ENCODE data around the gene STARD8.
"Not testable (repeated sequence)": the region's sequence is repeated elsewhere in the genome, so short reads cannot be mapped to it uniquely, and the experiment has no call there.

Gene STARD8

DNA sequence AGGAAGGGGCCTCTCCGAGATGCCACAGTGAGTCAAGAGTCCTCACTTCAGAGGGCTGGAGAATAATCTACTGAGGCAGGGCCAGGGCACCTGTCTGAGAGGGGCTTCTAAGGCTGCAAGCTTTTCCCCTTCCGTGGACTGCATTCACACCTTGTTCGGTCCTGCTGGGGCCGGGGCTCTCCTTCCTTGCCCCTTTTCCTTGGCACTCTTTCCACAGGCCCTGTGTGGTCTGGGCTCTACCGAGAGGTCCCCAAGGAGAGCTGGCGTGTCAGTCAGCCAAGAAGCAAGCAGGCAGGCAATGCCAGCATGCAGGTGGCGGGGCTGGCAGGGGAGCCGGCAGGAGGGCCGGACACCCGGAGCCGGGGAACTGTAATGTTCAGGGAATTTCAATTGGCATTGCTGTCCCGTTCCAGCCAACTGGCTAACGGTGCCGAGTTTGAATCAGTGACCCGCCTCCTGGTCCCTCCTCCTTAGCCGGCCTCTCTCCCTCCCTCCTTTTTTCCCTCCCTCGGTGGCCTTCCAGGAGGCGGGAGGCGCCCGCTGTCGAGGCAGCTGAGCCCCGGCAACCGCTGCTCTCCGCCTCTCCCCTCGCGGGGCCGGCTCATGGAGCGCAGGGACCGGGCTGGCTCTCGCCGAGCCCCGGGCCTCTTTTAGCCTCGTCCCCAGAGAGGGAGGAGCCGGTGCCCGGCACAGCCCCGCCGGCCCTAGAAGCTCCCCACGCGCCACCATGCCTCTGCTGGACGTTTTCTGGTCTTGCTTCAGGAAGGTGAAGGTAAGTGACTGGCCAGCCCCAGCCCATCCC is at the start of gene STARD8:
STARD8 (plus strand) TSS at position 511 of the 802 bp plus-strand sequence; CDS start at position 728, 217 bp downstream.
- no peak for DNase-seq

GRCh38 chrX:68598841-68599240 is 48.6 kb upstream of the STARD8 start:
- no peak for DNase-seq

DNA sequence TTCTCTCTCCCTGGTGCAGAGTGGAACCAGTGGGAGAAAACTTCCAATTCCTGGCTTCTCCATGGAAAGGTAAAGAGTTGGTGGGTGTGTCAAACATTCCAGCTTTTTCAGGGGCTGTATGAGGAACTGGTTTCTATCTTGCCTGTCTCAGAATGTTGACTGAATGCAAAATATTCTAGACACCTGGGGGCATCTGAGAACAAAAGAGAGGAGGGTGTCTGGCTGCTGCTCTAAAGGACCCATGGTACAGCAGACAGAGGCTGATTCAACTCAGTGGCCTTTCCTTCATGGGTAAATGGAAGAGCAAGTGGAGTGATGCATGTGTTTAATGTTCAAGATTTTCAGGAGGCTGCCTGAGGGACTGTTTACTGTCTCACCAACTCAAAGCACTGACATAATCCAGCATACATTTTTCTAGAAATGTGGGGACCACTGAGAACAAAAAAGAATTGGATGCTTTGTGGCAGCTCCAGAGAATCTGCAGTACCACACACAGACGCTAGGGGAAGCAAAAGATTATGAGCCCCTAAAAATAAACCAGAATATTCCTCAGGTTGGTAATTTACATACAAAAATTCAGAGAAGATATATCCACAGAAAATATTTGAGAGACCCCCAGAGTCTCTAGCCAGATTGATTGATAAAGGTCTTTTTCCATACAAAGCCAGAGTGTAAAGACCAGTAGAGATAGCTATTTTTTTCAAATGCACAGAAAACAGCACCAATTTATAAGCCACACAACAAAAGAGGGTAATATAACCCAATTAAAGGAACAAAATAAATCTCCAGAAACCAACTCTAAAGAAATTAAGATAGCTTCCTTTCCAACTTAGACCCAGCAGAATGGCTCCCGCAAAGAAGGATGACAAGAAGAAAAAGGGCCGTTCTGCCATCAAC is 48.0 kb upstream of the STARD8 start:
- no peak for DNase-seq

DNA sequence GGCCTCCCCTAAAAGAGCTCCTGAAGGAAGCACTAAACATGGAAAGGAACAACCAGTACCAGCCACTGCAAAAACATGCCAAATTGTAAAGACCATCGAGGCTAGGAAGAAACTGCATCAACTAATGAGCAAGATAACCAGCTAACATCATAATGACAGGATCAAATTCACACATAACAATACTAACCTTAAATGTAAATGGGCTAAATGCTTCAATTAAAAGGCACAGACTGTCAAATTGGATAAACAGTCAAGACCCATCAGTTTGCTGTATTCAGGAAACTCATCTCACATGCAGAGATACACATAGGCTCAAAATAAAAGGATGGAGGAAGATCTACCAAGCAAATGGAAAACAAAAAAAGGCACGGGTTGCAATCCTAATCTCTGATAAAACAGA is 43.2 kb upstream of the STARD8 start:
- DNase-seq, result not testable (repeated sequence)

- not testable (repeated sequence) for DNase-seq
These were observed 32.7 kb upstream of the STARD8 start for GRCh38 chrX:68614733-68615132.

DNA sequence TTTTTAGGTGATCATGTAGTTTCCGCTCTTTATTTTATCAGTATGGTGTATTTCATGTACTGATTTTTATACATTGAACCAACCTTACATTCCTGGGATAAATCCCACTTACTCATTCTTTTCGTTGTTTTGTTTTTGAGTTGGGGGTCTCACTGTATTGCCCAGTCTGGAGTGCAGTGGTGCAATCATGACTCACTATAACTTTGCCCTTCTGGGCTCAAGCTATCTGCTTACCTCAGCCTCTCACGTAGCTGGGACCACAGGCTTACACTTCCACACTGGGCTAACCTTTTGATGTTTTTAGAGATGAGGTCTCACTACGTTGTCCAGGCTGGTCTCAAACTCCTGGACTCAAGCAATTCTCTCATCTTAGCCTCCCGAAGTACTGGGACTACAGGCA is 19.5 kb upstream of the STARD8 start:
- no peak for DNase-seq

DNA sequence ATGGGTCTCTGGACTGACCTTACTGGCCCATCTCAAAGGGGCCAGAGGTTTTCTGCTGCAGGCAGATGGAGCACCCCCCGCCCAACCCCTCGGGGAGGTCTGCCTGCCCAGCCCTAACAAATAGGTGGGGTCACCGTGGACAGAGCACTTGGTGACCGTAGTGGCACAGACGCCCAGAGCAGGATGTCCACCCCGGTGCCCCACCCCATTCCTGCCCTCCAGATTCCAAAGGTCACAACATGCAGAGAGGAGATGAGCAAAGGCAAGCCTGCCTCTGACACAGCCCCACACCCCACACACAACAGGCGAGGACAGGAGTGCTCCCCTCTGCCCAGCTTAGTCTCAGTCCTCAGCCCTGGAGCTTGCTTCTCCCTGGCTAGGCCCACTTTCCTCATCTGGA is 17.5 kb upstream of the STARD8 start:
- not testable (repeated sequence) for DNase-seq

DNA sequence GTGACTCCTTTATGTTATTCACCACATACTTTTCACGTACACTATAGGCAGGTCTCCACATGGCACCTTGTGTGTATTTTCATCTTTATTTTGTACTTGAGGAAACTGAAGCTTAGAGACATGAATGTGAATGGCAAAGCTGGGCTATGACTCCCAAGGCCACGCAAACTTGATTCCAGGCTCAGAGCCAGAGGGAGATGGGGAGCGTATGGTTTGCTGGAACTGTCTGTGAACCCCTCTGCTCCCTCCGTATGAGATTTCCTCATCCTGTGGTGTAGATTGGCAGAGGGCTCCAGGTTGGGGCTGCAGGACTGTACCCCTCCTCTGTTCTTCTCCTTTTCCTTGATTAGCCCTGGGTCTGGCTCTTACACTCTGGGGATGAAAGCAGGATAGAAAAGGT is 16.1 kb upstream of the STARD8 start:
- DNase-seq, result no peak

DNA sequence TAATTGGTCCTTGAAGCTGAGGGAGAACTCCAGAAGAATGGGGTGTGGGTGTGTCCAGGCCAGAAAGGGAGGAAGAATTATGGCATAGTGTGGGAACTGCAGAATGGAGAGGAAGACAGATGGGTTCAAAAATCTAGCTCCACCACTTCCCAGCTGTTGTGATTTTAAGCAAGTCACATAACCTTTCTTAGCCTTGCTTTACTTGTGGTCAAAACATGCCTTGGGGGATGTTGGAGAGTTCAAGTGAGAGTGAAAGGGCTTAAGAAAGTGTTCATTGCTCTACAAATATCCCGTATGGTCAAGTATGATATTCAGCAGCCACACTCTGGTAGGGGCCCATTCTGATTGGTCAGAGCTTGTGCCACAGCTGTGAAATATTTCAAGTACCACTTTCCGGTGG is 15.0 kb upstream of the STARD8 start:
- no peak for DNase-seq

- no peak for DNase-seq
These were observed 13.5 kb upstream of the STARD8 start for GRCh38 chrX:68633981-68634380.

DNA sequence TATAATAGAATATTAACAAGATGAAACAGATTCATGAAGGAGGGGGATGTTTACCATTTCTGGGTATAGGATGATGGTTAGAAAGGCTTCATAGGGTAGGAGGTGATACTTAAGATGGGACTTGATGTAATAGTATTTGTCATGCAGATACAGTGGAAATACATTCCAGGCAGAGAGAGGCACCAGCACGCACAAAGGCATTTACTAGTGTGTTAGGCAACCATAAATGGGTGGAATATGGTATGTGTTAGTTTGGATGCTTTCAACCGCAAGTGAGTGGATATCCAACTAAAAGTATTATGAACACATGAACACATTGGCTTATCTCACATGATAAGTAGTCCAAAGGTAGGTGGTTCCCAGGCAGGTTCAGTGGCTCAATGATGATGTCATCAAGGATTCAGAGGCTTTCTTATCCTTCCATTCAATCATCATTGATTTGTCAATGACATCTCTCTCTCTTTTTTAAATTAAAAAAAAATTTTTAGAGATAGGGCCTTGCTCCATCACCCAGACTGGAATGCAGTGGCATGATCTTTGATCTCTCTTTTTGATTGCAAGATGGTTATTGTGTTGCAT is 12.7 kb upstream of the STARD8 start:
- no peak for DNase-seq

GRCh38 chrX:68640661-68641060 is 6.8 kb upstream of the STARD8 start:
- DNase-seq, result no peak

DNA sequence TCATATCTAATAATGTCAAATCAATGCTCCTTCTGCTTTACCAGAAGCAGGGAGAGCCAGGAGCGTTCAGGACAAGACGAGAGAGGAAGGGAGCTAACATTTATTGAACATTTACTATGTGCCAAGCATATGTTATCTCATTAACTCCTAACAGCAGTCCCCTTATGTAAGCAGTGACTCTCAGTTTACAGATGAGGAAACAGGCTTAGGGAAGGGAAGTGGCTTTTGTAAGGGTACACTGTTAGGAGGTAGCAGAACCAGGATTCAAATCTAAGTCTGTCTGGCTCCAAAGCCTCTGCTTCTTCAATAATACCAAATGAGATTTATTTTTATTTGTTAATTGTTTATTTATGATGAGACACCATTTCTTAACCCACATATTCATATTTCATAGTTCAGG is 2.6 kb upstream of the STARD8 start:
- no peak for DNase-seq

GRCh38 chrX:68646421-68646820 is 1.0 kb upstream of the STARD8 start:
- no peak for DNase-seq

GRCh38 chrX:68648960-68649359 is 1.5 kb downstream of the STARD8 start:
- DNase-seq, result no peak

DNA sequence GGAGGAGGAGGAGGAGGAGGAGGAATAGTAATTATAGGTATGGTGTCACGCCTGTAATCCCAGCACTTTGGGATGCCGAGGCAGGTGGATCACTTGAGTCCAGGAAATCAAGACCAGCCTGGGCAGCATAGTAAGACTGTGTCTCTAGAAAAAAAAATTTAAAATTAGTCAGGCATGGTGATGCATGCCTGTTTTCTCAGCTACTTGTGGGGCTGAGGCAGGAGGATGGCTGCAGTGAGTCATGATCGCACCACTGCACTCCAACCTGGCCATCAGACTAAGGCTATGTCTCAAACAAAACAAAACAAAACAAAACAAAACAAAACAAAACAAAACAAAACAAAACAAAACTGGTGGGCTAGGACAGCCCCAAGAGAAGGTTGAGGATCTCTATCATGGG is 3.0 kb downstream of the STARD8 start:
- no peak for DNase-seq

DNA sequence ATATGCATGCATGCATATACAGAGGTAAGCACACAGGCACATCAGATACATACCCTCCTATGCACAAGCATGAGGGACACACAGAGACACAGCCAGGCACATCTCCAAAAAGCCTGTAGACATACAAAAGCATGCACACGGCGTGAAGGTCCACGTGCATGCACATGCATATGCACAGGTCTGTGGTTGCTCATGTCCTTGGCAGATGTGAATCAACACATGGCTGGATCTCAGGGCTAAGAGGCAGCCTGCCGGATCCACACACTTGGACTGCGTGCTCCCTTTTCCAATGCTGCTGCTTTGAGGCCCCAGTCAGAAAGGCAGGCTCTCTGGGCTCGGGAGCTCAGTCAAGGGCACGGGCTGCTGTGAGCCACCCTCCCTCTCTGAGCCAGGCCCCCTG is 3.6 kb downstream of the STARD8 start:
- DNase-seq, result no peak

DNA sequence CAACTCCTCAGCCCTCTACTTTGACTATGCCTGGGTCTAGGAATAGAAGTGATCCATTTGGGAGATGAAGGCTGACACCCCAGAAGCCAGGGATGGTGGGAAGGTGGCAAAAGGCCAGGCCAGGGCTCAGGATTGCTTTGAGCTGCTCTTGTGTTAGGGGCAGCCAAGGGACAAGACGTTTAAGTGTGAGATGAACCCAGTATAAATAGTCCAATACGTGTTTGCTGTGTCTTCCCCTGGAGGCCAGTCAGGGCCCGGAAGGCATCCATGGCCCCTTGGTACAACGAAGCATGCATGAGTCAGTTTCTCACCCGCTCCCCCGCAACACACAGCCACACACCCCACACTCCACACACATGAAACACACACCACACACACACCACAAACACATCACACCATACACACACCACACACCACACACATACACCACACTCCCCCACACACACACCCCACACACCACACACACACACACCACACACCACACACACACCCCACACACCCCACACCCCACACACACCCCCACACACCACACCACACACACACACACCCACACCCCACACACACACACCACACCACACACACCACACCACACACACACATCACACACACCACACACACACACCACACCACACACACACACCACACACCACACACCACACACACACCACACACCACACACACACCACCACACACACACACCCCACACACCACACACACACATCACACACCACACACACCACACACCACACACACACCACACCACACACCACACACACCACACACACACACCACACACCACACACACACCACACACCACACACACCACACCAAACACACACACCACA is 5.1 kb downstream of the STARD8 start:
- DNase-seq, result no peak

GRCh38 chrX:68654693-68655092 is 7.2 kb downstream of the STARD8 start:
- no peak for DNase-seq

DNA sequence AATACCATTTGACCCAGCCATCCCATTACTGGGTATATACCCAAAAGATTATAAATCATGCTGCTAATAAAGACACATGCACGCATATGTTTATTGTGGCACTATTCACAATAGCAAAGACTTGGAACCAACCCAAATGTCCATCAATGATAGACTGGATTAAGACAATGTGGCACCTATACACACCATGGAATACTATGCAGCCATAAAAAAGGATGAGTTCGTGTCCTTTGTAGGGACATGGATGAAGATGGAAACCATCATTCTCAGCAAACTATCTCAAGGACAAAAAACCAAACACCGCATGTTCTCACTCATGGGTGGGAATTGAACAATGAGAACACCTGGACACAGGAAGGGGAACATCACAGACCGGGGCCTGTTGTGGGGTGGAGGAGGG is 9.0 kb downstream of the STARD8 start:
- not testable (repeated sequence) for DNase-seq

- DNase-seq, result no peak
These were observed 11.1 kb downstream of the STARD8 start for GRCh38 chrX:68658530-68658929.

DNA sequence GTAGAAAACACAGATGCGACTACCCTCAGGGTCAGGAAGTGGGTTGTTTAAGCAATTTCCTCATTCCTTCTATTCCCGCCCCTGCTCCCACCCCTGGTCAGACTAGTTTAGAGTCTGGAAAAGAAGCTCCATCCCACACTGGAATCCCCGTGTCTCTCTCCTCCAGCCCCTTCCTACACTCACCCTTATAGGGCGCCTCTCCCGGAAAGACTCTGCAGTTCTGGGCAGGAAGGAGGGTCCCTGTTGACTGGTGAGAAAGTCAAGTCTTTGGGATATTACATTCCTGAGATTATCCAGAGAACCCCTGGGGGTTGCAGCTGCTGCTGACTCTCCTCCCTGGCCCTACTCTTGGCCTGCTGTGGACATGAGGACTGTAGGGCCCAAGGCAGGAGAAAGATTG is 11.9 kb downstream of the STARD8 start:
- no peak for DNase-seq

GRCh38 chrX:68659786-68660185 is 12.3 kb downstream of the STARD8 start:
- DNase-seq, result no peak
